ENCODE data around the gene TRIM66. TPM values are rescaled to one million over a fixed set of nuclear protein-coding genes. Genes with fewer than 3 reads are reported as not detected.
A peak's percentile ranks its signal among the peaks of the same experiment; 100 is the strongest.

The TRIM66 gene
- total and polyA plus RNA-seq, 2 experiments from 2014 or later: 1.0 to 3.3 TPM

GRCh38 chr11:8679006-8679405 is 3.5 kb downstream of the TRIM66 start (continued):
- TF ChIP-seq REST (IDR thresholded peaks at IDR 0.05; ENCODE audit: unreplicated experiment): no peak
- no peak for TF ChIP-seq ZNF331 (CRISPR knock-in tag; IDR thresholded peaks at IDR 0.05; ENCODE audit: low read depth)

GRCh38 chr11:8676458-8676857 is 6.0 kb downstream of the TRIM66 start:
- H3K27ac ChIP-seq (ENCODE audit: low read depth): no peak overlapping the region
- H3K4me3 ChIP-seq: no peak overlapping the region
- Mint-ChIP-seq H3K4me1 (peaks cover 27% of the 10 kb centered on the region), H3K9me3 (no peaks in the 10 kb centered on the region; the same call in 2 of the 3 replicates), H3K4me3 (no peak overlapping the region), H3K27me3 (ENCODE audit: insufficient read depth, low read depth, poor library complexity) (peaks cover 1% of the 10 kb centered on the region), H3K36me3 (ENCODE audit: low read depth) (peaks cover 25% of the 10 kb centered on the region), H3K27ac (peak overlapping the region; percentile 85)
- no peaks in the 10 kb centered on the region for H3K36me3 ChIP-seq (ENCODE audit: insufficient read depth)
- H4K20me1 ChIP-seq (replicated peaks; ENCODE audit: insufficient read depth): no peaks in the 10 kb centered on the region
- peaks cover 8% of the 10 kb centered on the region; the same call in 1 of the 2 replicates for H3K9me2 ChIP-seq (ENCODE audit: insufficient read depth)
- peaks cover 6% of the 10 kb centered on the region; the same call in 1 of the 2 replicates for H3F3A ChIP-seq (replicated peaks; ENCODE audit: low read depth)
- H3K4me2 ChIP-seq: peak overlapping the region; percentile 57; the same call in 1 of the 2 replicates
- DNase-seq (ENCODE audit: low spot score) (no peak), ATAC-seq (peak; percentile 22; the same call in 2 of the 3 replicates)
- no peak overlapping the region for H2AFZ ChIP-seq
- H3K4me1 ChIP-seq (ENCODE audit: insufficient read depth): peaks cover 23% of the 10 kb centered on the region
- H3K79me2 ChIP-seq (replicated peaks; ENCODE audit: insufficient read depth): peaks cover 2% of the 10 kb centered on the region; the same call in 1 of the 2 replicates
- H3K27me3 ChIP-seq (ENCODE audit: insufficient read depth): no peaks in the 10 kb centered on the region
- TF ChIP-seq ZNF462 (CRISPR knock-in tag; IDR thresholded peaks at IDR 0.05): no peak
- no peak for TF ChIP-seq REST (IDR thresholded peaks at IDR 0.05; ENCODE audit: unreplicated experiment)
- no peak for TF ChIP-seq POLR2AphosphoS5 (IDR thresholded peaks at IDR 0.05; ENCODE audit: low read depth)
- no peak for TF ChIP-seq ZNF114 (CRISPR knock-in tag; IDR thresholded peaks at IDR 0.05)
- TF ChIP-seq CTCF (conservative IDR thresholded peaks at IDR 0.05; ENCODE audit: low read depth in 2 of 2): no peak
- no peak for TF ChIP-seq ZNF331 (CRISPR knock-in tag; IDR thresholded peaks at IDR 0.05; ENCODE audit: low read depth)
- TF ChIP-seq EZH2 (IDR thresholded peaks at IDR 0.05; ENCODE audit: low read depth, unreplicated experiment): no peak
- no peak for TF ChIP-seq EZH2phosphoT487 (IDR thresholded peaks at IDR 0.05; ENCODE audit: unreplicated experiment)
